GM04503 (cell line): ENCODE measurements around the gene C5AR2.
"Not testable (repeated sequence)": the region's sequence is repeated elsewhere in the genome, so short reads cannot be mapped to it uniquely, and the experiment has no call there.

Experiments
- DNase-seq: peaks from one replicate; pipeline ENCODE4 v3.0.0-alpha.2; 2012; ENCODE audit warnings: low read depth

C5AR2 gene

DNA sequence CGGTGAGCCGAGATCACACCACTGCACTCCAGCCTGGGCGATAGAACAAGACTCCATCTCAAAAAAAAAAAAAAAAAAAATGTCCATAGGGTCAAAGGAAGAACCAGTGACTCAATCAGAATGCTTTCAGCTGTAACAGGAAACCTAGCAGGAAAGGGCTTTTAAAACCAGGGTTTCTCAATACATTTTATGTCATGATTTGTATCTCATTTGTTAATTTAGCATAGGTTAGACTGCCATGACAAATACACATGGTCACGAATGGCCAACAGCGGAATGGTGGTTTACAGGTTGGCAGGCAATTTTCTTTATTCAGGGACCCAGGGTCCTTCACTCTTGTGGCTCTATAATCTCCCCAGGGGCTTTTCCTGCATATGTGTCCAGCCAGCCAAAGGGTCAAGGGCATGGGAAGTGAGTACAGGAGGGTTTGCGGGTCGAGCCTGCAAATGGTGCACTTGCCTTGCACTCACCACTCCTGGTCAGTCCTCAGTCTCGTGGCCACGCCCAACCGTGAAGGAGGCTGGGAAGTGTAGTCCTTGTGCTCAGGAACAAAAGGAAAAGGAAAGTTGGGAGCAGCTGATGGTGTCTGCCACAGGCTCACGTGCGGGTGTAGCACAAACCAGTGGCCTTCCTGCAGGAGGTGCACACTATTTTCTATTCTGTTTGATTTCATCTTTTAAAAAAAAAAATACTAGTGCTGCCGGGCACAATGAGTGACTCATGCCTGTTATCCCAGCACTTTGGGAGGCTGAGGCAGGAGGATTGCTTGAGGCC lies 32.0 kb downstream of the C5AR2 start:
- no peak for DNase-seq

- DNase-seq = not testable (repeated sequence)
Observed at GRCh38 chr19:47365455-47365854, 33.5 kb downstream of the C5AR2 start.

DNA sequence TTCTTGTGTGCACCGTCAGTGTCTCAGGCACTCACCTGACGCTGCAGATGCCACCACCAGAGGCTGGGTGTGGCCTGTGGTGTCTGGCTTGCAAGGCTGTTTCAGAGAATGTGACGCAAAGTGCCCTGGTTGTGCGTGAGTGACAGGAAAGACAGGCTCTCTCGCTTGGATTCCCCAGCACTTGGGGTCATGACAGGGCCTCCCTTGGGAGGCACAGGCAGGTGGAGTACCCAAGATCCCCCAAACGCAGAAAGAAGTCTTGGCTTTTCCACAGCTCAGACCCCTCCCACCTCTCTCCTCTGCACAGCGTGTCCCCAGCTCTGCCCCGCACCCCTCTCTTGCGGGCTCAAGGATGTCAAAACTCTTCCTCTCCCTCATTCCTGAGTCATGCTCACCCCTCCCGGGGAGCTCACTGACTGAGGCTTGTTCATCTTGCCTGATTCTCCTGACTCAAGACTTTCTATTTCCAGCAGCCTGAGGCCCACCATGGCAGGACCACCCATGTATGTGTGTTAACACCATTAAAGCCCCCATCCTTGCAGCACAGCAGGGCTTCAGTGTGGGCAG lies 38.2 kb downstream of the C5AR2 start:
- DNase-seq = no peak

- DNase-seq = no peak
Observed at GRCh38 chr19:47371261-47371660, 39.3 kb downstream of the C5AR2 start.

DNA sequence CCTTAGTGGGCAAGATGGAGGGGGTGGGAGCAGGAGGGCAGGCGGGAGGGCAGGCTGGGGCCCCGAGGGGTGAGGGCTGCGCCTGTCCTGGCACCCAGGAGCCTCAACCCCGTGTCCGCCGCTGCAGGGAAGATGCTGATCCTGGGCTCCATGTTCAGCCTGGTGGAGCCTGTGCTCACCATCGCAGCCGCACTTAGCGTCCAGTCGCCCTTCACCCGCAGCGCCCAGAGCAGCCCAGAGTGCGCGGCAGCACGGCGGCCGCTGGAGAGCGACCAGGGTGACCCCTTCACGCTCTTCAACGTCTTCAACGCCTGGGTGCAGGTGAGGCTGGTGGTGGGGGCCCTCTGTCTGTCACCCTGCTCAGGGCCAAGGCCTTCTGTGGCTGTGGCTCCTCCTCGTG lies 40.6 kb downstream of the C5AR2 start:
- no peak for DNase-seq

DNA sequence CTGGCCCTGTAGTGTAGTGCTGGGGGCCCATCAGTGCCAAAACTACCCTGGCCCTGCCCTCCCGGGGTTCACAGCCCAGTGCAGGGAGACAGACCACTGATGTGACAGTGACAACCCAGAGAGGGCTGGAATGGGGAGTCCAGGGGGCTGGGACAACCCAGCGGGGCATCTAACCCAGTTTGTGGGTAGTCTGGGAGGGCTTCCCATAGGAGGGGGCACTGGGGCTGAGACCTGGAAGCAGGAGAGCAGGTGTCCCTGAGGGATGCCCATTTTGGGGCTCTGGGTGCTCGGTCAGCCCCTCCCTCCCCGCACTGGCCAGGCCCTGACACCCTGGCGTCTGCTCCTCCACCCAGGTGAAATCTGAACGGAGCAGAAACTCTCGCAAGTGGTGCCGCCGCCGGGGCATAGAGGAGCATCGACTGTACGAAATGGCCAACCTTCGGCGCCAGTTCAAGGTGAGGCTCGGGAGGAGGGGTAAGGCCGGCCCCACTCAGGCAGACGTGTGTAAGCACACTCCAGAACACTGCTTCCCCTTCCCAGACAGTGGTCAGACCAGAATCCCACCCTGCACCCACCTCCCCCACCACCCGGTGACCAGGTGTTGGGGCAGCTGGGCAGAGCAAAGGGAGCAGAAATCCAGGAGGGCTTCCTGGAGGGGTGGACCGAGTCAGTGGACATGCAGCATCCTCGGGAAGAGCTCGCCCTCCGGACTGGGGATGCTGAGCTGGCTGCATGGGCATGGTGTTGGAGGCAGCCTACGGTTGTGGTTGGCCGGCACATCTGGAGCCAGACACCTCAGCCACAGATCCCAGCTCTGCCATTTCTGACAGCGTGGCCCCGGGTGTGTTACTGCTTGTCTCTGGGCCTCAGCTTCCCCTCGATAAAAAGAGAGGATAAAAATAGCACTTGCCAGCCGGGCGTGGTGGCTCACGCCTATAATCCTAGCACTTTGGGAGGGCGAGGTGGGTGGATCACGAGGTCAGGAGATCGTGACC lies 41.6 kb downstream of the C5AR2 start:
- DNase-seq = no peak

- DNase-seq = no peak
Observed at GRCh38 chr19:47374876-47375693, 43.1 kb downstream of the C5AR2 start.

DNA sequence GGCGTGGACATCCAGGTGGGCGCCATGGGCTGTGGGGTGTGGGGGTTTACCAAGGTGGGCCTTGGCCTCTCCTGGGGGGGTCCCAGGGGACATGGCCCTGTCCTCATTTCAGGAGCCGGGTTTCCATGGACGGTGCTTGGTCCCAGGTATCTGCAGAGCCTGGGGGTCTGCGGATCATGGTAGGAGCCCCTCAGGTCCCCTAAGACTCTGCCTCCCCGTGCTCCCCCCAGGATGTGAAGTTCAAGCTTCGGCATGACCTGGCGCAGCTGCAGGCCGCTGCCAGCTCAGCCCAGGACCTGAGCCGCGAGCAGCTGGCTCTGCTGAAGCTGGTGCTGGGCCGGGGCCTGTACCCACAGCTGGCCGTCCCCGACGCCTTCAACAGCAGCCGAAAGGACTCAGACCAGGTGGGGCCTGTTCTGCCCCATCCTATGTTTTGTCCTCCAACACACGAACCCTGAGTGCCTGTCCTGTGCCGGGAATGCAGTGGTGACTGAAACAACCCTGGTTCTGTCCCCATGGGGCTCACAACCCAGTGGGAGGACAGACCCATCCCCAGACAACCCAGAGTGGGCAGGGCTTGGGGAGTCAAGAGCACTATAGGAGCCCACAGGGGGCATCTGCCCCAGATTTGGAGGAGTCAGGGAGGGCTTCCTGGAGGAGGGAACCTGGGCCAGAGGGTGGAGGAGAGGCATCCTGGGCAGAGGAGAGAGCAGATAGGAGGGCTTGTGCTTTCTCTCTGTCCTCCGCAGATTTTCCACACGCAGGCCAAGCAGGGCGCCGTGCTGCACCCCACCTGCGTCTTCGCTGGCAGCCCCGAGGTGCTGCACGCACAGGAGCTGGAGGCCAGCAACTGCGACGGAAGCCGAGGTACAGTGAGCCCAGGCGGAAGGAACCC lies 44.0 kb downstream of the C5AR2 start:
- no peak for DNase-seq

GRCh38 chr19:47376589-47377144 lies 44.7 kb downstream of the C5AR2 start:
- DNase-seq = no peak

GRCh38 chr19:47377208-47377701 lies 45.3 kb downstream of the C5AR2 start:
- no peak for DNase-seq

DNA sequence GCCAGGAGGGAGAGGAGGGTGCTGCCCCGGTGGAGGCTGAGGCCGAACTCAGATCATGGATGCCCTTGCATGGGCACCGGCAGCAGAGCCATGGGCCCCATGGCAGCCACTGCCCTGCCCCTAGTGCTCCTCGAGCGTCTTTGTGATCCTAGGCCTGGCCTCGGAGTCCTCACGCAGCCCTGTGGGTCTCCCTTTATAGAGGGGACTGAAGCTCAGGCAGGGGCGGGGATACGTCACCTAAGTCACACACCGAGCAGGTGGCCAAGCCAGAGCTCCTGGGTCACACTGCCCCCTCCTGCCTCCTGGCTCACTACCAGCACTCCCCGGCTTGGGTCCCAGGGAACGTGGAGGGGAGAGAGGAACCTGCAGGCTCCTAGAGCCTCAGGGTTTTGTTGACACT lies 45.8 kb downstream of the C5AR2 start:
- DNase-seq = no peak

- no peak for DNase-seq
Observed at GRCh38 chr19:47378246-47378645, 46.3 kb downstream of the C5AR2 start.

- no peak for DNase-seq
Observed at GRCh38 chr19:47379381-47379938, 47.5 kb downstream of the C5AR2 start.

DNA sequence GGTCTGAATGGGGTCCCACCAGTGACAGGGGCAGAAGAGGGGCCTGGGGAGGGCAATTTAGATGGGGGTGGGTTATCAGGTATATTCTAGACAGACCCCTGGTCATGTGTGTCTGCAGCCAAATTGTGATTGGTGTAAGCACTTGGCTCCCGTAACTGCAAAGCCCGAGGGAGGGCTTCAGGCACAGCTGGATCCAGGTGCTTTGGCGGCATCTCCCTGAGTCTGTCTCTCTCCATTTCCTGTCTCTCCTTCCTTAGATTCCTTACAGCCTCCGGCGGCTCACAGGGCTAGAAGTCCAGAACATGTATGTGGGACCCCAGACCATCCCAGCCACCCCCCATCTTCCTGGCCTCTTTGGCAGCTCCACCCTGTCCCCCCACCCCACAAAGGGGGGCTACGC lies 48.6 kb downstream of the C5AR2 start:
- DNase-seq = no peak

DNA sequence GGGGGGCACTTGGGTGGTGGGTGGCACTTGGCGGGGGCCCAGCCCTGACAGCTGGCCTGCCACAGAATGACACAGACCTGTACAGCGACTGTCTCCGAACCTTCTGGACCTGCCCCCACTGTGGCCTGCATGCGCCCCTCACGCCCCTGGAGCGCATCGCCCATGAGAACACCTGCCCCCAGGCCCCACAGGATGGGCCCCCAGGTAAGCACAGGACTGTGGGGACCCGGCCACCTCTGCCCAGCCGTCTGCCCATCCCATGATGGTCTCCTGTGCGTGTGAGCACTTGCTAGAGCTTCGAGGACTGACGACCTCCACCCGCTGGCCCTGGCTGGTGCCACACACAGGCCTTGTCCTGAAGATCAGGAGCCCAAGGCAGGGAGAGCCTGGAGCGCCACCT lies 49.1 kb downstream of the C5AR2 start:
- no peak for DNase-seq

- no peak for DNase-seq
Observed at GRCh38 chr19:47381653-47382279, 49.8 kb downstream of the C5AR2 start.

DNA sequence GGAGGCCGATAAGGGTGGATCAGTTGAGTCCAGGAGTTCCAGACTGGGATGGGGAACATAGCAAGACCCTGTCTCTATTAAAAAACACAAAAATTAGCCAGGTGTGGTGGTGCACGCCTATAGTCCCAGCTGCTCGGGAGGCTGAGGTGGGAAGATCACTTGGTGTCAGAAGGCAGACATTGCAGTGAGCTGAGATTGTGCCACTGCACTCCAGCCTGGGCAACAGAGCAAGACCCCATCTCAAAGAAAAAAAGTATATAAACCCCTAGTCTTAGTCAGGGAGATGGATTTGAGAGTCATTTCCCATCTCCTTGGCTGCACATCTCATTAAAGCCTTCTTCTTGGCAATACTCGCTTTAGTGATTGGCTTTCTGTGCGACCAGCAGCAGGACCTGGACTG lies 51.9 kb downstream of the C5AR2 start:
- DNase-seq = not testable (repeated sequence)

GRCh38 chr19:47384533-47384932 lies 52.6 kb downstream of the C5AR2 start:
- not testable (repeated sequence) for DNase-seq

GRCh38 chr19:47386582-47386981 lies 54.6 kb downstream of the C5AR2 start:
- DNase-seq = not testable (repeated sequence)
